GM11168 (cell line): ENCODE measurements around the gene NPLOC4.
"Not testable (repeated sequence)": the region's sequence is repeated elsewhere in the genome, so short reads cannot be mapped to it uniquely, and the experiment has no call there.

Source experiments
- in situ Hi-C: fragments of 300-500 bp; cut with MboI; formaldehyde crosslinking; loops from one replicate; pipeline ENCODE4 v1.12.0; 2022; ENCODE audit warnings: low sequenced_read_pairs; ENCODE audit not compliant: unreplicated experiment

Gene NPLOC4

DNA sequence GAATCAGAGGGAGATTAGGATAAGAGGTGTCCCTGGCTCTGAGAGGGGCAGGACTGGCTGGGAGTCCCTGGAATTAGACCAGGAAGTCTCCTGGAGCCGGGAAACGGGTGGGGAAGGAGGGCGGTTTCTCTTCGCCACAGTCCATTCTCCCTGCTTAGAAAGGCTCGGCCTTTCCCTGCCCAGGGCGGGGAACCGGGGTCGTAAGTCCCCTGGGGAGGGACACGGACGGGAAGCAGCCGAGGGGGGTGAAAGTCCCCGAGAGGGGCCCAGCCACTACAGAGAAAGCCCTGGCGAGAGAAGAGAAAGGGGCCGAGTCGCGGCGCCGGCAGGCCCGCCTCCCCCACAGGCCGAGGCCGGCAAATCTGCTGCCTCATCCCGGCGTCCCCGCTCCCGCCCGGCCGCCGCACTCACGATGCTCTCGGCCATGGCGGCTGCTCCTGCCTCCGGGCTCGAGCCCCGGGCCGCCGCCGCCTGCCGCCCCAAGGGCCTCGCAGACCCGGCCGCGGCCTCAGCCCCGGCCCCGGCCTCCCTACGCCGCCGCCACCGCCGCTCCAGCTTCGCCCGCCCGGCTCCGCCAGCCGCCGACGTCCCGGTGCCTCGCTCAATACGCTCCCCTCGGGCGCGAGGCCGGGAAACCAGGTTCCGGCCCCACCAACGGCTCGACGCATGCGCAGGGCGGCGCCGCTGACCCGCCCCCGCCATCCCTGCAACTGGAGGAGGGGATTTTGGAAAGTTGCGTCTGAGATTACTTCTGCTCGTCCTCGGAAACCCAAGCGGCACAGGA is at the start of gene NPLOC4, which contains the start of gene TSPAN10:
NPLOC4 (minus strand) TSS at position 608 of the 784 bp plus-strand sequence; CDS start at position 426, 182 bp downstream.
TSPAN10 (plus strand) TSS at position 692 of the 784 bp plus-strand sequence. CDS start 5,217 bp downstream, outside the sequence.
- in situ Hi-C loops: no loop called here

DNA sequence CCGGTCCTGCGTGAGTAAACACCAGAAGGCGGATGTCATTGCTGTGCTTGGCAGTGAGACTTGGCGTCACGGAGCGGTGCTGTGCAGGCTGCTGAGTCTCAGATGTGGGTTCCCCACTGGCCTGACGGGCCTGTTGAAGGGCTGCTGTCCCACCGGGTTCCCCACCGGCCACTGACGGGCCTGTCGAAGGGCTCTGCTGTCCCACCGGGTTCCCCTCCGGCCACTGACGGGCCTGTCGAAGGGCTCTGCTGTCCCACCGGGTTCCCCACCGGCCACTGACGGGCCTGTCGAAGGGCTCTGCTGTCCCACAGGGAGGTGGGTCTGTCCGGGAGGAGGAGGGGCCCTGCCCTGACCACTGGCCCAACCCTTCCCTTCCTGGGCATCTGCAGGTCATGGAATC is 49.7 kb upstream of the NPLOC4 start:
- in situ Hi-C loops: no loop called here

DNA sequence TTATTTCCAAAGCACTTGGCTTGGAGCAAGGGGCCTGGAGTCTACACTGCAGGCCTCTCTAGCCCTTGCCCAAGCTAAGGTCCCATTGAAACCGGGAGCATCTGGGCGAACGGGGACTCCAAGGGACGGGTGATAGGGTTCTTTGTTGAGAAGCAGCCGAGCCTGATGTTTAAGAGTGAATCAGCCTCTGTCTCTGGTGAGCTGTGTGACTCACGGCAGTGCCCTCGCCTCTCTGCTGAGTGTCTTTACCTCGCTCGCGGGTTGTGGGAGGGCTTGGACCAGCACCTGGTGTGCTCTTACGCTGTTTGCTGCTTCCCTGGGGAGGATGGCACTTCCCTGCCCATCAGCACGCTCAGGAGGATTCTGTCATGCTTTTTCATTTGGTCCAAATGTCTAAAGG is 48.2 kb upstream of the NPLOC4 start:
- in situ Hi-C loops: no loop called here

DNA sequence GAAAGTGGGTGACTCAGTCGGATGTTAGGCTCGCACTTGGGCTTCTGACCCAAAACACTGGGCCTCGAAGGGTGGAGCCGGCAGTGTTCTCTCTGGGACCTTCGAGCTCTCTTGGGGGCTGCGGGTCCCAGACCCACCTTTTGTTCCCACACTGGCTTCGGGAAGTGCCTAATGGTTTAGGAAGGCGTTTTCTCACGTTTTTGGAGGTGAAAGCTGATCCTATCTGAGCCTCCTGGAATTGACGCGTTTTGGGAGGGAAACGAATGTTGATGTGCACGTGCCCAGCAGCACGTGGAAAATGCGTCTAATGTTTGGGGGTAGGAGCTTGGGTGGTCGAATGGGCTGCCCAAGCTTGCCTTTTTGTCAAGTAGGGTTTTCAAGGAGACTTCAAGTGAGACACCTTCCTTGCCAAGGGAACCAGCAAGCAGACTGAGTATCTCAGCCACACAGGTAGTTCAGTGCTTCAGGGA is 47.6 kb upstream of the NPLOC4 start:
- in situ Hi-C loops: no loop called here

DNA sequence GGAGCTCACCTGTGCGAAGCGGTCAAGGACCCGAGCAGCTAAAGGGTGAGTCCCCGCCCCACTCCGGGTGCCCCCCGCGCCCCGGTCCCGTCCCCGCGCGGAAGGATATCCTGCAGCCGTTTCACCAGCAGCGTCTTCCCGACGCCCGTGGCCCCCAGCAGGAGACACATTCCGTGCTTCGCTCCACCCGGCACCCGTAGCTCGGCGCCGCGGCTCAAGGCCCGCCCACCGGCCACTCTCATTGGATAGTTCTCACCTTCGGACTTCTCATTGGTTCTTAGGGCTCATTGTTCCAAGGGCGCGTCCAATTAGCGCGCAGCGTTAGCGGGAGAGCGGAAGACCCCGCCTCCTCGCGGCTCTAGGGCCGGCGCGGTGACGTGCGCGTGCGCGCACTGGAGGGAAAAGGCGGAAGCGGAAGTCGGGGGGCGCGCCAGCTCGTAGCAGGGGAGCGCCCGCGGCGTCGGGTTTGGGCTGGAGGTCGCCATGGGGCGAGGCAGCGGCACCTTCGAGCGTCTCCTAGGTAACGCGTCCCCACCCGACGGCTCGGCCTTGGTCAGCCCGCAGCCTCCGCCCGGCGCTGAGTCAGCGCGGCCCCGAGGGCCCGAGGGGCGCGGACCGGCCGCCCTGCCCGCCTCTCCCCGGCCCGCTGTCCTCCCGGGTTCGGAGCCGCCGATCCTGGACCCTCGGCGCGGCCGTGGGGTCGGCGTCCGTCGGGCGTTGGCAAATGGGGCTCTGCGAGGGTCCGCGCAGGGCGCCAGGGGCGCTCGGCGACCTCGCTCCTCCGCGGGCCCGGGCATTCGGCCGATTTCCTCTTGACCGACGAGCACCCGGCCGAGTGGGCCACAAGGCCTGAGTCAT is 46.9 kb upstream of the NPLOC4 start, which contains the start of the genes ARL16 and HGS:
ARL16 (minus strand) TSS at position 214 of the 858 bp plus-strand sequence; CDS start at position 170, 44 bp downstream.
HGS (plus strand) TSS at position 428 of the 858 bp plus-strand sequence; CDS start at position 484, 56 bp downstream.
- in situ Hi-C loops: no loop called here

DNA sequence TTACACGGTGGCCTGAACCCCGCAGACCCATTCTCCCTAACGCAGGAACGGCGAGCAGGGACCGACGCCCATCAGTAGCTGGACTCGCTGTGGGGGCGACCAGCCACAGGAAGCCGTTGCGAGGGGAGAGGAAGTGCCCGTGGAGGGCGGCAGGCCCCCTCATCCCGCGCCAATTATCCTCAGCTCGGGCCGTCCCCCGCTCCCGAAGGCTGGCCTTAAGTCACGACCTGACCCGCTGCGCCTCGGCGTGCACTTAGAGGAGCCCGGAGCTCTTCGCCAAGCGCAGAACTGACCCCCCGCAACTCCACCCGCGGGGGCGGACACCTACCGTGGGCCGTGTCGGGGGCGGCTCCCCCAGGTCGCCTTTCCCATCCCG is 46.3 kb upstream of the NPLOC4 start:
- in situ Hi-C loops: no loop called here

DNA sequence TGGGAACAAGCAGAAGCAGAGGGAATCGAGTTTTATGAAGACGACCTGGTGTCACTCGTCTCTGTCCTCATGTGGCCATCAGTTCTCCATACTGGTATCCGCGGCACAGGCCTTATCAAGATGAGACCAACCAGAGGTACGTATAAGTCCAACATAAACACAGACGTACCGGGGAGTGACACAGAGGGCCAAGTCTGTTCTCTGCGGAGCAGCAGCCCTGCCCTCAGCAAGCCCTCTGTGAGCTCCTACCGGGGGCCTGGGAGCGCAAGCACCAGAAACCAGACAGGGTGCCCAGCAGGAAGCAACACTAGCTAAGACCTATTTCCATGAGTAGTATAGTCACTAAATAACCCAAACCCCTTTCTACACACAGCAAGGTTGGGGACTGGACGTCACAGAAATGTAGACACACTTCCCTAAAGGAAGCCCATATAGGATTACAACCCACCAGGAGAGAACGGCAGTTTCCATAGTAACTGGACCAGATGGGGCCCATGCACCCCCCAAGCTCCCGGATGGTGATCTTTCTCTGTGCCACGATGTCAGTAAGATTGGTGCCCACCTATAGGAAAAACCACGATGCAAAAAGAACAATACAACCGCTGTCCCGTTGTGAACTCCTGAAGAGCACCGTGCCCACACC is 45.8 kb upstream of the NPLOC4 start:
- in situ Hi-C loops: no loop called here

DNA sequence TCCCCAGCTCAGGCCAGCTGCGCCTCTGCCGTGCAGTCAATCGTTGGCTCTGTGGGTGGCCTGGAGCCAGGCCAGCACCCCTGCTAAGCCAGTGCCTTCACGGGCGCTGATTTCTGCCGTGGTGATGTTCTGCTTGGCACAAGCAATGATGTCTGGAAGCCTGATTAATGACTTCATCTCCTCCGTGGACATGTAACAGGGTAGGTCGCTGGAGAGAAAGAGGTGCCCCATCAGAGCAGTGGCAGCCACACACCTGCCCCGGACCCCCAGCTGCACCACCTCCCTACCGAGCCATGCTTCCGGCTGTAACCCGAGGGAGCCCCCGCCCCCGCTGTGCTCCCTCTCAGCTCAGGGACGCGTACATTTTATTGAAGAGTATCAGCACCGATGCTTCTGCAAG is 44.8 kb upstream of the NPLOC4 start:
- in situ Hi-C loops: no loop called here

DNA sequence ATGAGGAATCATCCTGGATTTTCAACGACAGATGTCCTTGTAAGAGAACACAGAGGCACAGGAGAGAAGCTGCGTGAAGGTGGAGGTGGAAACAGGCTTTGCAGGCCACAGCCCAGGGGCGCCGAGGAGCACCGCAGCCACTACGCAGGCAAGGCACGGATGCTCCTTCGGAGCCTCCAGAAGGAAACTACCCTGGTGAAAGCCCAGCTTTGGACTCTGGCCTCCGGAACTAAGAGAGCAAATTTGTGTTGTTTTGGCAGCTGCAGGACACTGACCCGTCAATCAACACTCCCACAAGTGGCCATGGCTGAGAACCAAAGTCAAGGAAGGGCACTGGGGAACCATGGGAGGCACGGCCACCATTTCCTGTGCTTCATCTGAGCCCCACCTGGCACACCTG is 43.2 kb upstream of the NPLOC4 start:
- in situ Hi-C loops: no loop called here

DNA sequence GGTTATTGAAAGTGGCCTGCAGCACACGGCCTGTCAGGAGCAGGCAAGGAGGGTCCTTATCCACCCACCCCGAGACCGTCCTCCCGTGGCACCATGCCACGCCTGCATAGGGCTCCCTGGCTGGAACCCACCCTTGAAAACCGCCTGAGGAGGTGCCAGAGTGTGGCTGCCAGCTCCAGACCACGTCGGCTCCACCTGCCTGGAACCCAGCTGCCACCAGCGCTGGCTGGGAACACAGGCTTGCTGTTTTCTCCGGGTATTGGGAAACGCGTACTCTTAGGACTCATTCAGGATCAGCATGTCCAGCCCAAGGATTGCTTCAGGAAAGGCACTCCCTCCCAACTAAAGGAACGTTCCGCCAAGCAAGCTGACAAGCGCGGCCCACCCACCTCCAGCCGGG is 40.0 kb upstream of the NPLOC4 start:
- in situ Hi-C loops: no loop called here

DNA sequence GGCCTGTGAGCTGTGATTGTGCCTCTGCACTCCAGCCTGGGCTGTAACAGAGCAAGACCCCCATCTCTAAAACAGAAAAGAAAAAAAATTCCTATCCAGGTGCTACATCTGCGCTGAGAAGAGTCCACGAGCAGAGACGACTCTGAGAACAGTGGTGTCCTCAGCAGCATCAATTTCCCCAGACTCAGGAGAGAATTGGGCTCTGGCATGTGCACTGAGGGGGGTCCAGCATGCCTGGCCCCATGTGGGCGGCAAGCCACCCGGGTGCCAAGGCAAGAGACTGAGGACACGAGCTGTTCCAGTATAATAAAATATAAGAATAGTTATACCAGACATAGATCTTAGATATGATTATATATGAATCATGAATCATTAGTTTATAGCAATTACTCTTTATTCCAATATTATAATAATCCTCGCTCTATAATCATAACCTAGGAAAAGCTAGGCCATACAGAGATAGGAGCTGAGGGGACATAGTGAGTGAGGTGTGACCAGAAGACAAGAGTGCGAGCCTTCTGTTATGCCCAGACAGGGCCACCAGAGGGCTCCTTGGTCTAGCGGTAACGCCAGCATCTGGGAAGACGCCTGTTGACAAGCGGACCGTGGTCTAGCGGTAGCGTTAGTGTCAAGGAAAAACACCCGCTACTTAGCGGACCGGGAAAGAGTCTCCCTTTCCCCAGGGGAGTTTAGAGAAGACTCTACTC is 38.8 kb upstream of the NPLOC4 start:
- in situ Hi-C loops: not testable (repeated sequence)

DNA sequence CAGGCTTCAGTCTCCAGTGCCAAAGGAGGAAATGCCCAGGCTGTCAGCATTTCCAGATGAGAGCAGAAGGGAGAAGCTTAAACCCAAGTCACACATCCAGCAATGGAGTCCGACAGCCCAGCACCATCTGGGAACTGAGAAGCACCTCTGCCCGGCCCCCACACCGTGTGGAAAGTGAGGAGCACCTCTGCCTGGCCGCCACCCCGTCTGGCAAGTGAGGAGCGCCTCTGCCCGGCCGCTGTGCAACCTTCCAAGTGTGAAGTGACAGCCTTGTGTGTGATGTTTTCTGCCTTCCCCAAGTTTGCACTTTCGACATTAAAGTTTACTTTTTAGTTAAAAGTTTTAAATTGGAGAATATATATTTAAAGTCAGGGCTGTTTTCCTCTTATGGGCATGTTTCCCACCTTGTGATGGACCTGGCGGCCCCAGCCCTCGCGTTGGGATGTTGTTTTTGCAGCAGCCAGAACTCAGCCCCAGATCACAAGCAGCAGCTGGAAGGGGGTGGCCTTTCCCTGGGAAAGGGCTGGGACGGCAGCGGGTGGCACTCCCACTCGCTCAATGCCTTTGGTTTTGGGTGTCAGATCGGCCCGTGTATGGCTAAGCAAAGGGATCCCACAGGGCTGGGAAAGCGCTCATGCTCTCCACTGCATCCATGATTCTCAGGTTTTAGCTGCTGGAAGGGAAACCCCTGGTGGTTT is 36.8 kb upstream of the NPLOC4 start:
- in situ Hi-C loops: no loop called here

DNA sequence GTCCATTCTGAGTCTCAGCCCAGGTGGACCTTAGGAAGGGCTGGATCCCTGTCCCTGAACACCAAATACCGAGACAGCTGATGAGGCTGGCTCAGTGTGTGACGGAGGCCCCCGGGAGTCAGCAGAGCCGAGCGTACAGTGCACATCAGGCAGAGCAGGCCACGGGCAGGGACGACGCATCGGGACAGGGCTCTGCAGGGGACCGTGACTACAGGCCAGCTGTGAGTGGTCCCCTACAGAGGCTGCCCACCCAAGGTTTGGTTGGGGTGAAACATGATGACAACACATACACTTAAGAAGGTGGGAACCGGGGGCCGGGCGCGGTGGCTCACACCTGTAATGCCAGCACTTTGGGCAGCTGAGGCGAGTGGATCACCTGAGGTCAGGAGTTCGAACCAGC is 36.0 kb upstream of the NPLOC4 start:
- in situ Hi-C loops: no loop called here

DNA sequence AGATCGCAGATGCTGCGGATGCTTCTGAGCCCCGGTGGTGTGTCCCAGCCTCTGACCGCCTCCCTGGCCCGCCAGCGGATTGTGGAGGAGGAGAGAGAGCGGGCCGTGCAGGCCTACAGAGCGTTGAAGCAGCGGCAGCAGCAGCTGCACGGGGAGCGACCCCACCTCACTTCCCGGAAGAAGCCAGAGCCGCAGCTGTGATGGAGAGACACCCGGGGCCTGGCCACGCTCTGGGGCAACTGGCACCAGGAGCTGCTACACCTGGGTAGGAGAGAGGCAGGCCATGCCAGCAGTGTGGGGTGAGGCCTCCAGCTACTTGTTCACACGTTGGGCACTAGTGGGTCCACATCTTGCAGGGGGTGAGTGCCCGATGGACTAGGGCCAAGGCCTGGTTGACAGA is 35.6 kb upstream of the NPLOC4 start:
- in situ Hi-C loops: no loop called here

DNA sequence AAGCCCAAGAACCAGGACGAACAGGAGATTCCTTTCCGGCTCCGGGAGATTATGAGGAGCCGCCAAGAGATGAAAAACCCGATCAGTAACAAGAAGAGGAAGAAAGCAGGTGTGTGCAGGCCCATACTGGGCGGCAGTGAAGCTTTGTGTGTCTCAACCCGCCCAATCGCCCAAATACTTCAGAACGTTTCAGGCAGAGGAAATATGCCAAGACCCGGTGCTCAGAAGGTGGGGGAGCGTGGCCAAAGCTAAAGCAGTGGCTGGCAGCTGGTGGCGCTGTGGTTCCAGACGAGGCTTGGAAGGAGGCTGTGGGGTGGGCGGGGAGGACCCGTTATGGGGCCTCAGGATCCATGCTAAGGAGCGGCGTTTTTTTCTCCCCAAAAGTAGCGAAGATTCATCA is 30.8 kb upstream of the NPLOC4 start:
- in situ Hi-C loops: no loop called here

DNA sequence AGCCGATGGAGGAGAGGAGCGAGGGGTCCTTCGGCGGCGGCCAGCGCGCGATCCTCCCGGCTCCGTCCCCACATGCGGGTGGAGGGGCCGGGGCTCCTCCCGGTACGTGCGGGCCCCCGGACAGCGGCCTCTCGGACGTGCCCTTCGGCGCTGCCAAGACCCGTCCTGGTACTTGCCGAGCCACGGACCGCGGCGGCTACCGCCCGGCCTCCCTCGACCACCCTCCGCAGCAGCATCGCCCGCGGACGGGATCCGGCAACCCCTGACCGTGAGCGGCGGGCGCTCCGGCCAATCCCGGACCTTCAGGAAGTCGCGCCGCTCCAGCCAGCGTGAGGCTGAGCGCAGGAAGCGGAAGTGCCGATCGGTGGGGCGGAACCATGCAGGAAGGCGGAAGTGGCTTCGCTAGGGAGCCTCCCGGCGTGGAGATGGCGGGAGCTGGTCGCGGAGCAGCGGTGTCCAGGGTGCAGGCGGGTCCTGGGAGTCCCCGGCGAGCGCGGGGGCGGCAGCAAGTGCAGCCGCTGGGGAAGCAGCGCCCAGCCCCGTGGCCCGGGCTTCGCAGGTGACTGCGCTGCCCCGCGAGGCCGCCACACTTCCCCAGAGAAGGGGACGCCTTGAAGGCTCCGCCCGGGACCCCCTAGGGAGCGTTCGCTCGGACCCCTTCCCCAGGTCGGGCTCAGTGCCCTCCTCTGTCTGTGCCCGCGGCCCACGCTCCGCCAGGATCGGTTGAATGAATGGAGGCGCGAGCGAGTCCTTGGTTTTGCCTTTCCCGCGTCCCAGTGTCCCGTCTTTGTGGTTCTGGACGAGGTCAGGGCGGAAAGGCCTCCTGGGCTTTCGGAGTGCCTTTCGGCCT is 29.7 kb upstream of the NPLOC4 start, which contains the start of the genes CCDC137 and OXLD1:
CCDC137 (plus strand) TSS at position 396 of the 850 bp plus-strand sequence; CDS start at position 426, 30 bp downstream.
OXLD1 (minus strand) TSS at position 264 of the 850 bp plus-strand sequence; CDS start at position 236, 28 bp downstream.
- in situ Hi-C loops: no loop called here

DNA sequence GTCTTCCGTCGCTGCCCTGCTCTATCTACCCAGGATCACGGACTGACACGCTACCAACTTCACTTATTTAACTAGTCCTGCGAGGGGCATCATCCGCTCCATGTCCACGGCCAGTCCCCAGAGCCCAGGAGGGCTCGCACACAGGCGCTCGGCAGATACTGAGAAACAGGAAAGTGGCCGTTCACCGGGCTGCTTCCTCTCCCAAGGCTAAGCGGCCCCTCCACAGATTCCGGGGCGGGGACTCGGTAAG is 29.1 kb upstream of the NPLOC4 start:
- in situ Hi-C loops: no loop called here
